ENCODE measurements around the gene LENG8.

The LENG8 gene

GRCh38 chr19:54424201-54424600 is 24.8 kb upstream of the LENG8 start:
- no peak for DNase-seq

GRCh38 chr19:54424660-54425381 is 24.2 kb upstream of the LENG8 start:
- DNase-seq = no peak

DNA sequence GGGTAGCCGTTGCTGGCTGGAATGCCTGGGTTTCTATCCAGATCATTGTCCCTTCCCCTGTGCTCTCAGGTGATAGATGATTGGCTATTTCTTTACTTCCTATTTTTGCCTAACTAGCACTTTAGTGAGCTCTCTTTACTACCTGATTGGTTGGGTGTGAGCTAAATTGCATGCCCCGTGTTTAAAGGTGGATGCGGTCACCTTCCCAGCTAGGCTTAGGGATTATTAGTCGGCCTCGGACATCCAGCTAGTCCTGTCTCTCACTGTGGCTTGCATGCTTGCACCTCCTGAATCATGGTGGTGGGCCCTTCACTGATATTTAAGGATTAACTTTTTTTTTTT is 23.6 kb upstream of the LENG8 start:
- no peak for DNase-seq

DNA sequence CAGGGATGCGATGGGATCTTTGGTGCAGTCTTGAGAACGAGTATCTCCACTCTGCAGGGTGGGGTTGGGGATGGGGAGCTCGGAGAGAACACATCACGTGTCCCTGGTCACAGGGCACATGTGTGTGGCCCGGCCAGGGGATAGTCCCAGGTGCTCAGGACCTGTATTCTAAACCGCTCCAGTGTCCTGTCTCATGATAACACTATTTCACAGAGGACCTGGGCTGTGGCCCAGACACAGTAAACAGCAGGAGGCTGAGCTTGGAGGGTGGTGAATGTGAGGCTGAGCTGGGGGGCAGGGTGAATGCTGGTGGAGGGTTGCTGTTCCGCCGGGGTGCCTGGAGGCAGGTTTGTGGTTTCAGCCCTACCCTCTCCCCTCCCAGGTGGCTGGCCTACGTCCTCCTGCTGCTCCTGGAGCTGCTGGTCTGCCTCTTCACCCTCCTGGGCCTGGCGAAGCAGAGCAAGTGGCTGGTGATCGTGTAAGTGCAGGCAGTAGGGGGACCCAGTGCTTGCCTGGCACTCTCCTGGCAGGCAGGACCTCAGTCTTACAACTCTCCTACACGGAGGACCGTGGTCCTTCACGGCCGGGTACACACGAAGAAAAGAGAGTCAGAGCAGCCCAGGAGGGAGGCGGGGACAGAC is 22.6 kb upstream of the LENG8 start:
- no peak for DNase-seq

- no peak for DNase-seq
Measured at GRCh38 chr19:54427586-54427985, 21.4 kb upstream of the LENG8 start.

DNA sequence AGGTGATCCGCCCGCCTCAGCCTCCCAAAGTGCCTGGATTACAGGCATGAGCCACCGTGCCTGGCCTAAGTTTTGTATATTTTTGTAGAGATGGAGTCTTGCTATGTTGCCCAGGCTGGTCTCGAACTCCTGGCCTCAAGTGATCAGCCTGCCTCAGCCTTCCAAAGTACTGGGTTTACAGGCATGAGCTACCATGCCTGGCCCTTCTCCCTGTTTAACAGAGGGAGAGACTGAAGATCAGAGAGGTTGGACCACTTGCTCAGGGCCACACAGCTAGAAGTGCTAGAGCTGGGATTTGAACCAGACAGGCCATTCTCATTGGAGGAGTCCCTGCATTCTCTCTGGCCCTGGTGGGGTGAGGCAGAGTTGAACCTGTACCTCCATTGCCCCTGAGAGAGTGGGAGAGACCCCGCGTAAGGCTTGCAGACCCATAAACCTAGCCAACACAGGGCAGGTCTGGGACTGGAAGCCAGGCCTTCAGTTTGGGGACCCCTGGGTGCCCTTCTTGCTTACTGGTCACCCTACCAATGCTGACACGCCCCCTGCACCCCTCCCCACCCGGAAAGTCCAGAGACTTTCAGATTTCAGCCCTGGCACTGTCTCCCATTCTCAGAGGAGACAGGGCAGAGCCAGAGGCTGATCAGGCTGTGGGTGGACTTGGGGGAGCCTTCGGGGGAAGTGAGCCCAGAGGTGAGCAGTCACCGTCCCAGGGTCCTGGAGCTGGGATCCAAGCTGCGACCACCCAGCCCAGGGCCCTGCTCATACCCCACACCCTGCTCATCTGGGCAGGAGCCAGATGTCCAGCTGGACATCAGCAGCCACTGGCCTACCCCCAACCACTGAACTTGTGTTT is 20.4 kb upstream of the LENG8 start:
- no peak for DNase-seq

GRCh38 chr19:54429176-54429495 is 19.9 kb upstream of the LENG8 start:
- no peak for DNase-seq

- DNase-seq = no peak
Measured at GRCh38 chr19:54429545-54430227, 19.3 kb upstream of the LENG8 start.

GRCh38 chr19:54430306-54431254 is 18.4 kb upstream of the LENG8 start:
- DNase-seq = no peak

DNA sequence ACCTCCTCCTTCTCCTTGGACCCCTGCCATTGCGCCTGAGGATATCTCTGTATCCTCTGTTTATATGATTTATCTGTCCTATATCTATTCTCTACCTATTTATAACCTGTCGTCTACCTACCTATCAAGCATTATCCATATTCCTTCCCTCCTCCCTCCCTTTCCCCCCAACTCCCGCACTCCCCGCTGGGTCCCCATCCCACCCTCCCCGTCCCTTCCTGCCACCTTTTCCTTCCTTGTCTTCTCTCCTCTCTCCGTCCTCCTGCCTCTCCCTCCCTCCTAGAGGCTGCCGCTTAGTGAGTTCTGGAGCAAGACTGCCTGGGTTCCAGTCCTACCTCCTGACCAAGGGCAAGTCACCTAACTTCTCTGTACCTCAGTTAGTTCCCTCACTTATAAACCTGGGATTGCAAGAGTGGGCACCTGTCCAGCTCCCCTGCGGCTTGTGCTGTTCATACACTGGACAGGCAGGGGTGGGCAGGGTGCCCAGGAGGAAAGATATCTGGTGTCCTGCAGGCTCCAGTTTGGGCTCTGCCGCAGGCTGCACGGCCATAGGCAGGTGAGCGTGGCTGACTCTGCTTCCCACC is 17.7 kb upstream of the LENG8 start:
- DNase-seq = no peak

DNA sequence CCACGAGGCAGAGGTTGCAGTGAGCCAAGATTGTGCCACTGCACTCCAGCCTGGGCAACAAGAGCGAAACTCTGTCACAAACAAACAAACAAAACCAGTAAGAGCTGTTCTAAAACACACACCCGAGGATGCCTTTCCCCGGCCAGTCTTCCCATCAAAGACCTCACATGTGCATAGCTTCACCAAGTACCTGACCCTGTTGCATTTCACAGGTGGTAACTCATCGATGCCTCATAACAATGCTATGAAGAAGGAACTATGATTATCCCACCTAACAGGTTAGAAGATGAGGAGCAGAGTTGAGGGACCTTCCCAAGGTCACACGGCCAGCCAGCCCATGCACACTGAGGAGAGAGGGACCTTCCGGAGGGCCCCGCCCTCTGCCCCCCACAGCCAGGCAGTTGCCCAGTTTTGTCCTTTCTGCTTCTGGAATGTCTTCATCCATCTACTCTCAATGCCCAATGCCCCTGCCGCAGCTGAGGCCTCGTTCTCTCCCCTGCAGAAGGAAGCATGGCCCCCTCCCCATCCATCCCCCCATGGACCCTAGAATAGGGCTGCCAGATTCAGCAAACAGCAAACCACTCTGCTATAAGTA is 16.8 kb upstream of the LENG8 start:
- no peak for DNase-seq

DNA sequence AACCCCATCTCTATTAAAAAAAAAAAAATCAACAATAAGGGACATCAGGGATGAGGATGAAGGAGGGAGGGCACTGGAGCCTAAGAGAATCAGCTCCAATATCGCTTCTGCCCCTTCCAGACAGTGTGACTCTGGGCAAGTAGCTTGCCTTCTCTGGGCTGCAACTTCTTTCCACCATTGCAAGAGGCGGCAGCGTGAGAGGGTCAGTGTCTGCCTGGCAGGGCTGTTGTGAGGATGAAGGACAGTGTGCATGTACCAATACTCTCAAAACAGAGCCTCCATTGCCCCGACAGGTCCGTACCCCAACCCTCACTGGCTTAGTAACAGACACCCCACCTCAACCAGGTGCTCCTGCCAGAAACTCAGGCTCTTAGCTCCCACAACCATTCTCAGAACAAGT is 15.3 kb upstream of the LENG8 start:
- no peak for DNase-seq

GRCh38 chr19:54434112-54434872 is 14.7 kb upstream of the LENG8 start:
- DNase-seq = no peak

DNA sequence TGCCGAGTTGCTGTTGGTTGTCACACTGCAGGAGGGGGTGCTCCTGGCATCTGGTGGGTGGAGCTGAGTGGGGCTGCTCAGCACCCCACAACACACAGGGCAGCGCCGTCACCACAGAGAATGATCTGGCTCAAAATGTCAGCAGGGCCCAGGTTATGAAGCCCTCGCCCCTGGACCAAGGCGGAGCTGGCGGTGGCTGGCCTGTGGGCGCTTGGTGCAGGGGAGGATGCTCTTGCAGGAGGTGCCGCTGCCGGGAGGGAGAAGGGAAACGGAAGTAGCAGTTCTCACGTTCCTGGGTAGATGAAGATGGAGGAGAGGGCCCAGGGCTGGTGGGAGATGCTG is 14.2 kb upstream of the LENG8 start:
- DNase-seq = no peak

DNA sequence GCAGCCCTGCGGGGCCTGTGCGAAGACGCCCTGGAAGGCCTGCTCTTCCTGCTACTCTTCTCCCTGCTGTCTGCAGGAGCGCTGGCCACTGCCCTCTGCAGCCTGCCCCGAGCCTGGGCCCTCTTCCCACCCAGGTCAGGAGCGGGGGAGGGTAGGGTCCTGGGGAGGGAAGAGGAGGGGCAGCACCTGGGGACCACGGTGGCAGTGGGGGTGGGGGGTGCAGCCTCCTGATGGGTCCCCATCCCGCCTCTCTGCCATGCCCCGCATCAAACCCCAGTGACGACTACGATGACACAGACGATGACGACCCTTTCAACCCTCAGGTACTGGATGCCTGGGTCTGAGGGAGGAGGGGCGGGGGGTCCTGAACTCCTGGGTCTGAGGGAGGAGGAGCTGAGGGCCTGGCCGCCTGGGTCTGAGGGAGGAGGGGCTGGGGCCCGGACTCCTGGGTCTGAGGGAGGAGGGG is 13.4 kb upstream of the LENG8 start:
- DNase-seq = no peak

DNA sequence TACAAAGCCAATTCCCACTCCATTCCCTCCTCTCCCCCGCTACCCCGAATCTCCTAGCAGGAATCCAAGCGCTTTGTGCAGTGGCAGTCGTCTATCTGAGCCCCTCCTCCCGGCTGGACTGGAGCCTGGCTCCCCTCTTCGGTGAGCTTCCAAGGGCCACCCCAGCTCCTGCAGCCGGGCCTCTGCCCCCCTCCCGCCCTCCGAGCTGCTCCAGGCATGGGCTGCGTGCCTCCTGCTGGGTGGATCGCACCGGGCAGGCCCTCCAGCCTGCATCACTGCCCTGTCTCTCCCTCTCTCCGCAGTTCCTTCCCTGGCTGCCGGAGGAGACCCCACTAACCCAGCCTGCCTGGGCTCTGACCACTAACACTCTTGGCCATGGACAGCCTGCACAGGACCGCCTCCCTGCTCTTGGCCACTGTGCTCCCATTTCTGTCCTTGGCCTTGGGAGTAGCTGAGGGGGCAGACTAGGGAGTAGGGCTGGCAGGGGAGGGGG is 12.9 kb upstream of the LENG8 start:
- no peak for DNase-seq

DNA sequence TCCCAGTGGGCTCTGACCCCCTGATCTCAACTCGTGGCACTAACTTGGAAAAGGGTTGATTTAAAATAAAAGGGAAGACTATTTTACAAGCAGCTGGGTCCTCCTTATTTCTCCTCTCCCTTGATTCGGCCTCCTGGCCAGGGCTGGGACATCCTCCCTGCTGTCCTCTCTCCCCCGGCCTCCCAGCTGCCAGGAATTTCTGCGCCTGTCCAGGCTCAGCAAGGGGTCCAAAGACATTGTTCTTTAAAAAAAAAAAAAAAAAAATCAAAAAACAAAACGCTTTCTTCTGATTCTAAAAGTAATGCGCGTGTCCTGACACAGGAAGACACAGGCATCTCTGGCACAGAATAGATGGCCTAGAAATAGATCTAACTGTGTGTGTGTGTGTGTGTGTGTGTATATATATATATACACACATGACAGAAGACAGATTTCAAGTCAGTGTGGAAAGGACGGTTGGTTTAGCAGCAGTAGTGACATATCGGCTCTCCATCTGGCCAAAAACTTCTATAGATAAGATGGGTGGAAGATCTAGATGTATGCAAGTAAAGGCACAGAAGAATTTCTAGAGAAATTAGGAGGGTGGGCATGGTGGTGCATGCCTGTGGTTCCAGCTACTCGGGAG is 12.3 kb upstream of the LENG8 start:
- no peak for DNase-seq

DNA sequence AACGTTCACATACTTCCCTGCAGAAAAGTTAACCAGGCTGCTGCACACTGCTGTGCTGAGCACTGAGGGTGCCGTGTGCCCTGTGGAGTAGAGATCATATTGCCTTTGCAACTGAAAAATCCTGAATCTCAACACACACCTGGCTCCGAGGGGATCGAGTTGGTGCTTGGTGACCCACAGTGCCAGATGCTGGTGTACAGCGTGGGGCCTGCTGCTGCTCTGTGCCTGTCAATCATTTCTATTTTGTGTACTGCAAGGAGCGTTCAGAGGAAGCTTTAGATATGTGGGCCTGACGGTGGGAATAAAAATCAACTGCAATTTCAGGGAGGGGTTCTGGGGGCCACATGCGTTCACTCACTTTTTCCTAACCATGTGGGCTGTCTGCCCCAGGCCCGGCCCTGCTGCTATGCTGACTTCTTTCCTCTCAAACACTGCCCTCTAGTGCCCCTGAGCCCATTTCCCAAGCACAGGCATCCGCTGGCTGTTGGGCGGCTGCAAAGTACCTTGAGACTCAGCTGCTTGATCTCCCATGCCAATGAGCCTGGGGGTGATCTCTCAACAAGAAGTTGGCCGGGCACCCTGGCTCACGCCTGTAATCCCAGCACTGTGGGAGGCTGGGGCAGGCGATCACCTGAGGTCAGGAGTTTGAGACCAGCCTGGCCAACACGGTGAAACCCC is 9.7 kb upstream of the LENG8 start:
- DNase-seq = no peak

DNA sequence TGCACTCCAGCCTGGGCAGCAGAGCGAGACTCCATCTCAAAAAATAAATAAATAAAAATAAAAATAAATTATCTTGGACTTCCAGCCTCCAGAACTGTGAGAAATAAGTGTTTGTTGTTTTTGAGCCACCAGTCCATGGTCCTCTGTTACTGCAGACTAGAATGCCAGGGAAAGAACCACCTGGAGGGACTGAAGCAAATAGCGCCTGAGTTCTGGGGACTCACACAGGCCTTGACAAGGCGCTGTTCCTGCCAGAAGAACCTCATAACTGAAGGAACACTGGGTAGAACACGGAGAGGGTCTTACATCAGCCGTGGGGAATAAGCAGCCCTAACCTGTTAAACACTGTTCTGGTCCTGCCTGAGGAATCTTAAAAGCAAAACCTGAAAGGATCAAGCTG is 8.4 kb upstream of the LENG8 start:
- no peak for DNase-seq
